ENCODE results near the gene TMEM37. TPM values are rescaled to one million over a fixed set of nuclear protein-coding genes. Genes with fewer than 3 reads are reported as not detected.

Gene TMEM37
- total RNA-seq, 1 donor from 2014 or later = 11.4 TPM

- TF ChIP-seq CTCF (IDR thresholded peaks at IDR 0.05; ENCODE audit: unreplicated experiment) = no peak
- Mint-ChIP-seq H3K27me3 (ENCODE audit: unreplicated experiment) (peaks cover 5% of the 10 kb centered on the region), H3K4me1 (ENCODE audit: unreplicated experiment) (peaks cover 21% of the 10 kb centered on the region), H3K27ac (ENCODE audit: unreplicated experiment) (no peak overlapping the region), H3K4me3 (ENCODE audit: unreplicated experiment) (no peak overlapping the region), H3K9me3 (ENCODE audit: unreplicated experiment) (no peaks in the 10 kb centered on the region), H3K36me3 (ENCODE audit: low read depth, unreplicated experiment) (peaks cover 6% of the 10 kb centered on the region)
- no peak for DNase-seq (ENCODE audit: low spot score)
These were observed 9.1 kb upstream of the TMEM37 start for GRCh38 chr2:119422360-119423107.

GRCh38 chr2:119423108-119423444, 8.6 kb upstream of the TMEM37 start:
- peaks cover 27% of the 10 kb centered on the region for H3K4me1 Mint-ChIP-seq (ENCODE audit: unreplicated experiment)
- H3K4me3 Mint-ChIP-seq (ENCODE audit: unreplicated experiment) = no peak overlapping the region
- TF ChIP-seq CTCF (IDR thresholded peaks at IDR 0.05; ENCODE audit: unreplicated experiment) = no peak
- no peak overlapping the region for H3K27ac Mint-ChIP-seq (ENCODE audit: unreplicated experiment)
- no peak for DNase-seq (ENCODE audit: low spot score)
- peaks cover 6% of the 10 kb centered on the region for H3K36me3 Mint-ChIP-seq (ENCODE audit: low read depth, unreplicated experiment)
- peaks cover 5% of the 10 kb centered on the region for H3K27me3 Mint-ChIP-seq (ENCODE audit: unreplicated experiment)
- H3K9me3 Mint-ChIP-seq (ENCODE audit: unreplicated experiment) = no peaks in the 10 kb centered on the region

GRCh38 chr2:119423811-119424210, 7.8 kb upstream of the TMEM37 start:
- DNase-seq (ENCODE audit: low spot score) = no peak
- no peaks in the 10 kb centered on the region for H3K9me3 Mint-ChIP-seq (ENCODE audit: unreplicated experiment)
- H3K27ac Mint-ChIP-seq (ENCODE audit: unreplicated experiment) = no peak overlapping the region
- H3K36me3 Mint-ChIP-seq (ENCODE audit: low read depth, unreplicated experiment) = peaks cover 6% of the 10 kb centered on the region
- no peak overlapping the region for H3K4me3 Mint-ChIP-seq (ENCODE audit: unreplicated experiment)
- H3K27me3 Mint-ChIP-seq (ENCODE audit: unreplicated experiment) = peaks cover 5% of the 10 kb centered on the region
- H3K4me1 Mint-ChIP-seq (ENCODE audit: unreplicated experiment) = peaks cover 34% of the 10 kb centered on the region
- no peak for TF ChIP-seq CTCF (IDR thresholded peaks at IDR 0.05; ENCODE audit: unreplicated experiment)

GRCh38 chr2:119424284-119425118, 7.2 kb upstream of the TMEM37 start:
- H3K9me3 Mint-ChIP-seq (ENCODE audit: unreplicated experiment) = no peaks in the 10 kb centered on the region
- peaks cover 41% of the 10 kb centered on the region for H3K4me1 Mint-ChIP-seq (ENCODE audit: unreplicated experiment)
- H3K4me3 Mint-ChIP-seq (ENCODE audit: unreplicated experiment) = no peak overlapping the region
- peaks cover 8% of the 10 kb centered on the region for H3K27me3 Mint-ChIP-seq (ENCODE audit: unreplicated experiment)
- no peak for TF ChIP-seq CTCF (IDR thresholded peaks at IDR 0.05; ENCODE audit: unreplicated experiment)
- no peak for DNase-seq (ENCODE audit: low spot score)
- H3K27ac Mint-ChIP-seq (ENCODE audit: unreplicated experiment) = no peak overlapping the region
- peaks cover 6% of the 10 kb centered on the region for H3K36me3 Mint-ChIP-seq (ENCODE audit: low read depth, unreplicated experiment)

GRCh38 chr2:119425119-119425405, 6.6 kb upstream of the TMEM37 start:
- no peak for TF ChIP-seq CTCF (IDR thresholded peaks at IDR 0.05; ENCODE audit: unreplicated experiment)
- Mint-ChIP-seq H3K27me3 (ENCODE audit: unreplicated experiment) (peaks cover 8% of the 10 kb centered on the region), H3K4me3 (ENCODE audit: unreplicated experiment) (no peak overlapping the region), H3K36me3 (ENCODE audit: low read depth, unreplicated experiment) (peaks cover 6% of the 10 kb centered on the region), H3K27ac (ENCODE audit: unreplicated experiment) (no peak overlapping the region), H3K9me3 (ENCODE audit: unreplicated experiment) (no peaks in the 10 kb centered on the region), H3K4me1 (ENCODE audit: unreplicated experiment) (peaks cover 46% of the 10 kb centered on the region)
- no peak for DNase-seq (ENCODE audit: low spot score)

All from endothelial cell (in vitro differentiated cells).